SK-N-SH treated with all-trans-retinoic acid at 6 μM for 48 hours (cell line): Measurements from ENCODE around the gene ZNF32.

ENCODE experiments used
- ATAC-seq: fragments of 200-7000 bp; cut with Tn5 transposase; 3 replicates; pipeline ENCODE4 v1.9.1; 2020; ENCODE audit warnings: mild to moderate bottlenecking, moderate library complexity
- ARNTL ChIP-seq: fragments of 450-650 bp; formaldehyde crosslinking; IDR thresholded peaks from 2 replicates; pipeline ENCODE4 v1.5.0; 2020; ENCODE audit warnings: low read depth, mild to moderate bottlenecking, moderate library complexity, borderline replicate concordance
- BACH2 ChIP-seq: fragments of 250-450 bp; sonication (Bioruptor Pico); IDR thresholded peaks from 2 replicates; pipeline ENCODE4 v1.9.0; 2021; ENCODE audit warnings: mild to moderate bottlenecking, borderline replicate concordance
- CREB5 ChIP-seq: fragments of 250-450 bp; sonication (Bioruptor Pico); IDR thresholded peaks from 2 replicates; pipeline ENCODE4 v1.5.1; 2020; ENCODE audit warnings: low read depth, mild to moderate bottlenecking, moderate library complexity
- CSDC2 ChIP-seq: fragments of 250-450 bp; sonication (Bioruptor Pico); IDR thresholded peaks from 2 replicates; pipeline ENCODE4 v1.5.0; 2020; ENCODE audit warnings: mild to moderate bottlenecking, moderate library complexity
- CSRNP3 ChIP-seq: fragments of 250-450 bp; sonication (Bioruptor Pico); IDR thresholded peaks from 2 replicates; pipeline ENCODE4 v1.5.1; 2021; ENCODE audit warnings: mild to moderate bottlenecking, moderate library complexity
- ESRRG ChIP-seq: fragments of 250-450 bp; sonication (Bioruptor Pico); IDR thresholded peaks from 2 replicates; pipeline ENCODE4 v1.6.1; 2021; ENCODE audit warnings: mild to moderate bottlenecking
- GLIS3 ChIP-seq: fragments of 250-450 bp; sonication (Bioruptor Pico); IDR thresholded peaks from 2 replicates; pipeline ENCODE4 v1.5.0; 2020; ENCODE audit warnings: mild to moderate bottlenecking, moderate library complexity
- ISL1 ChIP-seq: fragments of 250-450 bp; sonication (Bioruptor Pico); IDR thresholded peaks from 2 replicates; pipeline ENCODE4 v2.1.2; 2022; ENCODE audit warnings: mild to moderate bottlenecking, moderate library complexity
- OSR1 ChIP-seq: fragments of 250-450 bp; sonication (Bioruptor Pico); IDR thresholded peaks from 2 replicates; pipeline ENCODE4 v1.8.0; 2022; ENCODE audit warnings: moderate library complexity, mild to moderate bottlenecking, inconsistent platforms
- PATZ1 ChIP-seq: fragments of 250-450 bp; sonication (Bioruptor Pico); IDR thresholded peaks from 2 replicates; pipeline ENCODE4 v1.8.0; 2020; ENCODE audit warnings: mild to moderate bottlenecking, moderate library complexity, borderline replicate concordance
- POU6F1 ChIP-seq: fragments of 250-450 bp; sonication (Bioruptor Pico); IDR thresholded peaks from 2 replicates; pipeline ENCODE4 v1.8.0; 2021; ENCODE audit warnings: low read depth, mild to moderate bottlenecking, moderate library complexity, borderline replicate concordance
- PPARA ChIP-seq: fragments of 250-450 bp; sonication (Bioruptor Pico); IDR thresholded peaks from 2 replicates; pipeline ENCODE4 v1.5.0; 2020; ENCODE audit warnings: mild to moderate bottlenecking, borderline replicate concordance
- RARB ChIP-seq: fragments of 250-450 bp; sonication (Bioruptor Pico); IDR thresholded peaks from 2 replicates; pipeline ENCODE4 v1.8.0; 2021; ENCODE audit warnings: mild to moderate bottlenecking, moderate library complexity
- SNAI2 ChIP-seq: fragments of 250-450 bp; sonication (Bioruptor Pico); IDR thresholded peaks from 2 replicates; pipeline ENCODE4 v1.5.0; 2020; ENCODE audit warnings: mild to moderate bottlenecking, moderate library complexity
- TOX ChIP-seq: fragments of 250-450 bp; sonication (Bioruptor Pico); IDR thresholded peaks from 2 replicates; pipeline ENCODE4 v1.8.0; 2021; ENCODE audit warnings: mild to moderate bottlenecking, moderate library complexity, borderline replicate concordance
- ZC3H10 ChIP-seq: fragments of 250-450 bp; sonication (Bioruptor Pico); IDR thresholded peaks from 2 replicates; pipeline ENCODE4 v1.5.1; 2021; ENCODE audit warnings: mild to moderate bottlenecking, moderate library complexity
- ZFP3 ChIP-seq: fragments of 250-450 bp; sonication (Bioruptor Pico); IDR thresholded peaks from 2 replicates; pipeline ENCODE4 v1.5.0; 2020; ENCODE audit warnings: mild to moderate bottlenecking, moderate library complexity
- ZFP30 ChIP-seq: fragments of 450-650 bp; formaldehyde crosslinking; IDR thresholded peaks from 2 replicates; pipeline ENCODE4 v1.5.0; 2022; ENCODE audit warnings: mild to moderate bottlenecking, moderate library complexity
- ZNF565 ChIP-seq: fragments of 450-650 bp; formaldehyde crosslinking; conservative IDR thresholded peaks from 2 replicates; pipeline ENCODE4 v1.5.0; 2020; ENCODE audit warnings: low read depth, mild to moderate bottlenecking, moderate library complexity
- ZNF70 ChIP-seq: fragments of 450-650 bp; formaldehyde crosslinking; IDR thresholded peaks from 2 replicates; pipeline ENCODE4 v1.5.0; 2020; ENCODE audit warnings: mild to moderate bottlenecking, moderate library complexity
- ZNF8 ChIP-seq: fragments of 450-650 bp; formaldehyde crosslinking; IDR thresholded peaks from 2 replicates; pipeline ENCODE4 v1.5.0; 2020; ENCODE audit warnings: mild to moderate bottlenecking, moderate library complexity

Gene ZNF32

DNA sequence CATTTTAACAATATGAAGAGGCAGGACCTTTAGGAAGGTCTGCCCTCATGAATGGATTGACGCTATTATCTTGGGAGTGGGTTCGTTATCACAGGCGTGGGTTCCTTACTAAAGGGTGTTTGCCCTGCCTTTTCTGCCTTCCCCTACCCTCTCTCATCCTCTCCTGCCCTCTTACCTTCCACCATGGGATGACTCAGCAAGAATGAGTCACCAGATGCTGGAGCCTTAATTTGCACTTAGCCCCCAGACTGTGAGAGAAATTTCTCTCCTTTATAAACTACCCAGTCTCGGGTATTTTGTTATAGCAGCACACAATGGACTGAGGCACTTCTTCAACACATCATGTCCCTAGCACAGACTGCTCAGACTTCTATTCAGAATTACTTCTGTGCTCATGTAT lies 31.4 kb upstream of the ZNF32 start:
- TF ChIP-seq ISL1: no peak
- no peak for TF ChIP-seq POU6F1 (CRISPR knock-in tag)
- no peak for TF ChIP-seq RARB (CRISPR knock-in tag)
- TF ChIP-seq PPARA (CRISPR knock-in tag): no peak
- no peak for TF ChIP-seq OSR1
- no peak for TF ChIP-seq TOX
- TF ChIP-seq SNAI2 (CRISPR knock-in tag): no peak
- TF ChIP-seq BACH2 (CRISPR knock-in tag): no peak
- TF ChIP-seq CREB5 (CRISPR knock-in tag): no peak
- TF ChIP-seq ZC3H10 (CRISPR knock-in tag): no peak
- TF ChIP-seq ARNTL (CRISPR knock-in tag): no peak
- no peak for TF ChIP-seq GLIS3 (CRISPR knock-in tag)
- no peak for TF ChIP-seq ESRRG
- no peak for TF ChIP-seq ZNF70
- no peak for TF ChIP-seq ZFP3 (CRISPR knock-in tag)
- no peak for TF ChIP-seq CSDC2 (CRISPR knock-in tag)
- TF ChIP-seq PATZ1: no peak
- no peak for TF ChIP-seq ZNF8 (CRISPR knock-in tag)
- no peak for TF ChIP-seq ZNF565 (CRISPR knock-in tag)
- no peak for ATAC-seq

- TF ChIP-seq ZFP3 (CRISPR knock-in tag) (no peak), CREB5 (CRISPR knock-in tag) (no peak), POU6F1 (CRISPR knock-in tag) (no peak), ZC3H10 (CRISPR knock-in tag) (no peak), TOX (no peak), ESRRG (no peak), ZNF565 (CRISPR knock-in tag) (no peak), GLIS3 (CRISPR knock-in tag) (no peak)
- no peak for ATAC-seq
Observed at GRCh38 chr10:43679509-43679908, 30.8 kb upstream of the ZNF32 start.

DNA sequence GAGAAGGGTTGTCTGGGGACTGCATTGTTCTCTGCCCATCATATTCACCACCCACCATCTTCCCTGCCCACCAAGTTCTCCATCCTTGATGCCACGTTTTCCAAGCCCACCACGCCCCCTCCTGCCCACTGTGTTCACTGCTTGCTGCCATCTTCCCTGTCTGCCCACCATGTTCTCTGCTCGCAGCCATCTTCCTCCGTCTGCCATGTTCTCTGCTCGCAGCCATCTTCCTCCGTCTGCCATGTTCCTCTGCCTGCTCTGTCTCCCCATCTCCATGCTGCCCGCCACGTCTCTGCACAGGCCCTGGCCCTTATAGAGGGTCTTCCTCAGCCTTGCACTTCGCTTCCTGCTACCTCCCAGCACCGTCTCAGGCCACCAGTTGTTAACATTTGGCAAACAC lies 30.0 kb upstream of the ZNF32 start:
- no peak for ATAC-seq
- no peak for TF ChIP-seq POU6F1 (CRISPR knock-in tag)
- TF ChIP-seq ZFP30 (CRISPR knock-in tag): no peak
- TF ChIP-seq ZC3H10 (CRISPR knock-in tag): no peak
- TF ChIP-seq CSDC2 (CRISPR knock-in tag): no peak
- no peak for TF ChIP-seq OSR1
- TF ChIP-seq RARB (CRISPR knock-in tag): no peak
- no peak for TF ChIP-seq ZFP3 (CRISPR knock-in tag)
- no peak for TF ChIP-seq CSRNP3
- no peak for TF ChIP-seq BACH2 (CRISPR knock-in tag)
- no peak for TF ChIP-seq ISL1
- no peak for TF ChIP-seq ZNF565 (CRISPR knock-in tag)
- no peak for TF ChIP-seq ESRRG
- no peak for TF ChIP-seq ZNF8 (CRISPR knock-in tag)
- TF ChIP-seq PPARA (CRISPR knock-in tag): no peak
- TF ChIP-seq PATZ1: no peak
